Left ventricle myocardium inferior (tissue), 1 donor: Measurements from ENCODE around the gene KDM4C. TPM values are rescaled to one million over a fixed set of nuclear protein-coding genes. Genes with fewer than 3 reads are reported as not detected.
"Not testable (repeated sequence)": the region's sequence is repeated elsewhere in the genome, so short reads cannot be mapped to it uniquely, and the experiment has no call there.

Experiments
- DNase-seq: peaks from one replicate; pipeline ENCODE4 v3.0.0-alpha.2; 2020
- H3K27ac ChIP-seq: fragments of 200-600 bp; replicated peaks from 2 replicates; pipeline ENCODE4 v1.8.0; 2021
- H3K27me3 ChIP-seq: fragments of 200-600 bp; 2 replicates; pipeline ENCODE4 v1.8.0; 2021; ENCODE audit warnings: low read depth
- H3K36me3 ChIP-seq: fragments of 200-600 bp; 2 replicates; pipeline ENCODE4 v1.8.0; 2021
- H3K4me1 ChIP-seq: fragments of 200-600 bp; 2 replicates; pipeline ENCODE4 v1.8.0; 2021
- H3K4me3 ChIP-seq: fragments of 200-600 bp; 2 replicates; pipeline ENCODE4 v1.8.0; 2021; ENCODE audit warnings: mild to moderate bottlenecking, moderate library complexity
- H3K9me3 ChIP-seq: fragments of 200-600 bp; replicated peaks from 2 replicates; pipeline ENCODE4 v1.8.0; 2021
- CTCF ChIP-seq: fragments of 200-600 bp; IDR thresholded peaks from 2 replicates; pipeline ENCODE4 v1.8.0; 2021; ENCODE audit warnings: antibody characterized with exemption, mild to moderate bottlenecking, borderline replicate concordance
- intact Hi-C: fragments of 100-400 bp; cut with micrococcal nuclease; formaldehyde crosslinking; loops from one replicate; pipeline ENCODE4 v1.11.0; 2022
- total RNA-seq: library from RNA; stranded (reverse); fragmentation: NEBNext Ultra II Directional; extraction: Animal tissue kit (Norgen Biotek cat#: 25700); gene quantifications from one replicate; pipeline ENCODE4 v1.2.1, GENCODE V29; 2021
- donor health status: DM: no; HTN: yes; CAD: no; lungs with severe emphysema.

Gene KDM4C
- total RNA-seq, 1 donor from 2014 or later, result 14.1 TPM

- no peak for DNase-seq
- intact Hi-C loops, result no loop called here
- no peaks in the 10 kb centered on the region for H3K9me3 ChIP-seq
- H3K36me3 ChIP-seq, result no peaks in the 10 kb centered on the region
- no peaks in the 10 kb centered on the region for H3K27me3 ChIP-seq
- peaks cover 39% of the 10 kb centered on the region for H3K4me1 ChIP-seq
- no peak overlapping the region for H3K27ac ChIP-seq
- no peak overlapping the region for H3K4me3 ChIP-seq
- no peak for TF ChIP-seq CTCF
Measured at GRCh38 chr9:6764950-6765349, 7.2 kb downstream of the KDM4C start.

GRCh38 chr9:6765396-6765795 is 7.6 kb downstream of the KDM4C start:
- Histone ChIP-seq H3K9me3 (no peaks in the 10 kb centered on the region), H3K27ac (no peak overlapping the region), H3K36me3 (no peaks in the 10 kb centered on the region), H3K4me1 (peaks cover 34% of the 10 kb centered on the region), H3K4me3 (no peak overlapping the region), H3K27me3 (no peaks in the 10 kb centered on the region)
- intact Hi-C loops, result no loop called here
- no peak for TF ChIP-seq CTCF
- DNase-seq, result no peak

GRCh38 chr9:6766606-6767005 is 8.8 kb downstream of the KDM4C start:
- Histone ChIP-seq H3K27ac (no peak overlapping the region), H3K36me3 (no peaks in the 10 kb centered on the region), H3K4me3 (no peak overlapping the region), H3K4me1 (peaks cover 24% of the 10 kb centered on the region), H3K9me3 (no peaks in the 10 kb centered on the region), H3K27me3 (no peaks in the 10 kb centered on the region)
- no peak for TF ChIP-seq CTCF
- intact Hi-C loops, result no loop called here
- DNase-seq, result no peak

- intact Hi-C loops, H3K9me3 ChIP-seq, DNase-seq, H3K4me3 ChIP-seq, H3K27ac ChIP-seq, H3K36me3 ChIP-seq, H3K27me3 ChIP-seq: not testable (repeated sequence)
- H3K4me1 ChIP-seq, result peaks cover 23% of the 10 kb centered on the region
Measured at GRCh38 chr9:6768587-6768986, 10.8 kb downstream of the KDM4C start.

GRCh38 chr9:6771722-6772121 is 13.9 kb downstream of the KDM4C start:
- no peaks in the 10 kb centered on the region for H3K27me3 ChIP-seq
- H3K36me3 ChIP-seq, result no peaks in the 10 kb centered on the region
- intact Hi-C loops, result no loop called here
- no peak for DNase-seq
- no peak overlapping the region for H3K4me3 ChIP-seq
- H3K4me1 ChIP-seq, result peaks cover 7% of the 10 kb centered on the region
- H3K27ac ChIP-seq, result no peak overlapping the region
- no peak for TF ChIP-seq CTCF
- no peaks in the 10 kb centered on the region for H3K9me3 ChIP-seq

- no peaks in the 10 kb centered on the region for H3K36me3 ChIP-seq
- intact Hi-C loops, result no loop called here
- H3K27me3 ChIP-seq, result no peaks in the 10 kb centered on the region
- TF ChIP-seq CTCF, result no peak
- no peak for DNase-seq
- H3K27ac ChIP-seq, result no peak overlapping the region
- no peaks in the 10 kb centered on the region for H3K9me3 ChIP-seq
- H3K4me3 ChIP-seq, result no peak overlapping the region
- peaks cover 40% of the 10 kb centered on the region for H3K4me1 ChIP-seq
Measured at GRCh38 chr9:6777213-6777902, 19.6 kb downstream of the KDM4C start.
